ENCODE measurements around the gene TAF11L14. TPM values are rescaled to one million over a fixed set of nuclear protein-coding genes. Genes with fewer than 3 reads are reported as not detected.

TAF11L14 gene
- not detected for total RNA-seq

DNA sequence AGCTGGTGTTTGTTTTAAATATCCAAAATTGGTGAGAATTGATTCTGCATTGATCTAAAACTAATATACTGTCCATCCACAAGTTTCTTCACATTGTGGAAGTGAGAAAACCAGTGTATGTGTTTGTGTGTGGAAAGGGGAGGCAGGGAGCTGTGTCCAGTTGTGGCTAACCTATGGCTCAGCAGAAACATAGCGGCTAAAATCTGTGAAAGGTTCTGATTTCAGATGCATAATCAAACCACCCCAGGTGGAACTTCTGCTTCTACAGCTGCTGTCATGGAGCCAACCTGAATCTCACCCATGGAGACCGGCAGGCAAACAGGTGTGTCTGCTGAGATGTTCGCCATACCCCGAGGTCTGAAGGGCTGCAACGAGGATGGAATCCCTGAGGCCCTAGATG, at the start of gene TAF11L14:
TSS of gene TAF11L14 (plus strand) at position 301 of the 400 bp plus-strand sequence.

DNA sequence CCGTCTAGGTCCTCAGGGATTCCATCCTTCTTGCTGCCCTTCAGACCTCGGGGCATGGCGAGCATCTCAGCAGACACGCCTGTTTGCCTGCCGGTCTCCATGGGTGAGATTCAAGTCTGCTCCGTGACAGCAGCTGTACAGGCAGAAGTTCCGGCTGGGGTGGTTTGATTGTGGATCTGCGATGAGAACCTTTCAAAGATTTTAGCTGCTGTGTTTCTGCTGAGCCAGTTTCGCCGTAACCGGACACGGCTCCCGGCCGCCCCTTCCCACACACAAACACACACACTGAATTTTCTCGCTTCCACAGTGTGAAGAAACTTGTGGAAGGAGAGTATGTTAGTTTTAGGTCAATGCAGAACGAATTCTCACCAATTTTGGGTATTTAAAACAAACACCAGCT, 48.6 kb upstream of the TAF11L14 start, which contains the start of gene TAF11L7:
TSS of gene TAF11L7 (minus strand) at position 101 of the 400 bp plus-strand sequence.

DNA sequence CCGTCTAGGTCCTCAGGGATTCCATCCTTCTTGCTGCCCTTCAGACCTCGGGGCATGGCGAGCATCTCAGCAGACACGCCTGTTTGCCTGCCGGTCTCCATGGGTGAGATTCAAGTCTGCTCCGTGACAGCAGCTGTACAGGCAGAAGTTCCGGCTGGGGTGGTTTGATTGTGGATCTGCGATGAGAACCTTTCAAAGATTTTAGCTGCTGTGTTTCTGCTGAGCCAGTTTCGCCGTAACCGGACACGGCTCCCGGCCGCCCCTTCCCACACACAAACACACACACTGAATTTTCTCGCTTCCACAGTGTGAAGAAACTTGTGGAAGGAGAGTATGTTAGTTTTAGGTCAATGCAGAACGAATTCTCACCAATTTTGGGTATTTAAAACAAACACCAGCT, 43.4 kb upstream of the TAF11L14 start, which contains the start of gene TAF11L8:
TSS of gene TAF11L8 (minus strand) at position 101 of the 400 bp plus-strand sequence.

GRCh38 chr5:17594255-17594654, 40.0 kb upstream of the TAF11L14 start, which contains the start of gene TAF11L9:
Gene TAF11L9 (minus strand): TSS chr5:17594394.

GRCh38 chr5:17597728-17598127, 36.5 kb upstream of the TAF11L14 start, which contains the start of gene TAF11L10:
Gene TAF11L10 (minus strand): TSS chr5:17597828.

GRCh38 chr5:17603880-17604279, 30.4 kb upstream of the TAF11L14 start, which contains the start of gene TAF11L11:
Gene TAF11L11 (plus strand): TSS chr5:17604183.

GRCh38 chr5:17610092-17610491, 24.2 kb upstream of the TAF11L14 start, which contains the start of gene TAF11L12:
Gene TAF11L12 (plus strand): TSS chr5:17610392.

DNA sequence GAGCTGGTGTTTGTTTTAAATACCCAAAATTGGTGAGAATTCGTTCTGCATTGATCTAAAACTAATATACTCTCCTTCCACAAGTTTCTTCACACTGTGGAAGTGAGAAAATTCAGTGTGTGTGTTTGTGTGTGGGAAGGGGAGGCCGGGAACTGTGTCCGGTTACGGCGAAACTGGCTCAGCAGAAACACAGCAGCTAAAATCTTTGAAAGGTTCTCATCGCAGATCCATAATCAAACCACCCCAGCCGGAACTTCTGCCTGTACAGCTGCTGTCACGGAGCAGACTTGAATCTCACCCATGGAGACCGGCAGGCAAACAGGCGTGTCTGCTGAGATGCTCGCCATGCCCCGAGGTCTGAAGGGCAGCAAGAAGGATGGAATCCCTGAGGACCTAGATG, 2.5 kb upstream of the TAF11L14 start, which contains the start of gene TAF11L13:
TSS of gene TAF11L13 (plus strand) at position 301 of the 400 bp plus-strand sequence.

Other genes with a start within 250 kb of the TAF11L14 start
- not detected for gene TAF11L2, start 136.2 kb upstream of the TAF11L14 start, total RNA-seq
- gene TAF11L3, start 116.1 kb upstream of the TAF11L14 start, total RNA-seq = not detected
- gene TAF11L4, start 112.7 kb upstream of the TAF11L14 start, total RNA-seq = not detected
- gene TAF11L5, start 109.2 kb upstream of the TAF11L14 start, total RNA-seq = not detected
- gene TAF11L6, start 105.8 kb upstream of the TAF11L14 start, total RNA-seq = not detected
- gene TAF11L7, start 48.7 kb upstream of the TAF11L14 start, total RNA-seq = not detected
- not detected for gene TAF11L8, start 43.5 kb upstream of the TAF11L14 start, total RNA-seq
- gene TAF11L9, start 40.1 kb upstream of the TAF11L14 start, total RNA-seq = not detected
- not detected for gene TAF11L10, start 36.6 kb upstream of the TAF11L14 start, total RNA-seq
- not detected for gene TAF11L11, start 30.3 kb upstream of the TAF11L14 start, total RNA-seq
- not detected for gene TAF11L12, start 24.1 kb upstream of the TAF11L14 start, total RNA-seq
- gene TAF11L13, start 2.4 kb upstream of the TAF11L14 start, total RNA-seq = not detected

Data from camera-type eye (tissue), 1 donor.